HepG2 (cell line): ENCODE measurements around the gene WARS2. TPM values are rescaled to one million over a fixed set of nuclear protein-coding genes. Genes with fewer than 3 reads are reported as not detected.

ENCODE experiments used
- ATAC-seq: fragments of 200-7000 bp; cut with Tn5 transposase; 3 replicates; pipeline ENCODE4 v1.9.1; 2020; ENCODE audit warnings: mild to moderate bottlenecking, moderate library complexity
- BruUV-seq: library from RNA; stranded (reverse); fragments of 400-500 nt; replicated peaks from 2 replicates; lab custom pipeline; 2021; lab: Mats Ljungman, UMichigan
- CTCF ChIA-PET: fragments of 300-600 bp; formaldehyde crosslinking; extraction: SDS; loops from one replicate; lab custom pipeline; 2021; ENCODE audit warnings: low total read pairs, inconsistent platforms, low intra/inter-chr PET ratio; lab: Yijun Ruan, JAX
- POLR2A ChIA-PET: fragments of 350-600 bp; sonication (Branson Sonifier 250); formaldehyde crosslinking; loops from one replicate; lab custom pipeline; 2020; ENCODE audit warnings: antibody characterized with exemption, inconsistent platforms; lab: Yijun Ruan, JAX
- DNase-seq: peaks from one replicate; pipeline ENCODE4 v3.0.0-alpha.2; 2015; ENCODE audit warnings: low spot score
- FAIRE-seq: peaks from 3 replicates; lab custom pipeline; 2011; peaks lifted over from hg19 to GRCh38; lab: Jason Lieb, UNC
- H2AFZ ChIP-seq: one replicate; pipeline ENCODE4 v1.6.1; 2011; ENCODE audit warnings: low read length, inconsistent platforms
- H3K27ac ChIP-seq: fragments of 300-600 bp; 3 replicates; pipeline ENCODE4 v1.8.0; 2011; ENCODE audit warnings: mixed run types, mild to moderate bottlenecking, mixed read lengths, low read length, inconsistent platforms; ENCODE audit not compliant: insufficient read depth; ENCODE audit errors: extremely low read length
- H3K27me3 ChIP-seq, 2 experiments: fragments of 200-600 bp in 1 of 2; 2 replicates in 1 of 2; 3 replicates in 1 of 2; pipeline versions ENCODE4 v1.6.0 to v1.8.0; 2011; ENCODE audit warnings: low read length in 2 of 2, mild to moderate bottlenecking in 2 of 2, moderate library complexity in 2 of 2, inconsistent platforms in 1 of 2; ENCODE audit not compliant: insufficient read depth in 2 of 2, control insufficient read depth in 1 of 2
- H3K36me3 ChIP-seq, 2 experiments: fragments of 200-600 bp in 1 of 2; replicated peaks in 1 of 2; 2 replicates in 1 of 2; 3 replicates in 1 of 2; pipeline versions ENCODE4 v1.5.1 to v1.8.0; 2011; ENCODE audit warnings: low read length in 2 of 2, inconsistent platforms in 1 of 2; ENCODE audit not compliant: insufficient read depth in 2 of 2, control insufficient read depth in 1 of 2
- H3K4me1 ChIP-seq: 2 replicates; pipeline ENCODE4 v1.5.1; 2012; ENCODE audit warnings: low read length, inconsistent platforms; ENCODE audit not compliant: insufficient read depth
- H3K4me2 ChIP-seq: 2 replicates; pipeline ENCODE4 v1.6.0; 2011; ENCODE audit warnings: low read depth, low read length, inconsistent platforms
- H3K4me3 ChIP-seq, 3 experiments: fragments of 200-600 bp in 1 of 3; sonication (generic), shearing (Covaris generic) in 1 of 3; replicated peaks in 1 of 3; 2 replicates each; pipeline ENCODE4 v1.5.1; 2011 to 2016; ENCODE audit warnings: low read length in 3 of 3, inconsistent platforms in 2 of 3, low read depth in 2 of 3, mild to moderate bottlenecking in 2 of 3, control low read depth in 1 of 3, mixed read lengths in 1 of 3; ENCODE audit not compliant: insufficient read depth in 1 of 3
- H3K79me2 ChIP-seq: one replicate; pipeline ENCODE4 v1.6.1; 2011; ENCODE audit warnings: low read length, inconsistent platforms; ENCODE audit not compliant: insufficient read depth
- H3K9ac ChIP-seq: 2 replicates; pipeline ENCODE4 v1.6.0; 2011; ENCODE audit warnings: mild to moderate bottlenecking, low read depth, low read length, inconsistent platforms; ENCODE audit not compliant: insufficient read depth
- H3K9me3 ChIP-seq: 2 replicates; pipeline ENCODE4 v1.5.1; 2012; ENCODE audit warnings: mild to moderate bottlenecking, low read length
- H4K20me1 ChIP-seq: 2 replicates; pipeline ENCODE4 v1.6.0; 2011; ENCODE audit warnings: inconsistent platforms, mild to moderate bottlenecking, low read length, moderate library complexity; ENCODE audit not compliant: insufficient read depth
- KDM2A ChIP-seq: sonication (generic); formaldehyde crosslinking; IDR thresholded peaks from 2 replicates; pipeline ENCODE4 v1.4.0; 2020; ENCODE audit warnings: low read depth, missing genetic modification reagents, borderline replicate concordance
- MXD1 ChIP-seq: sonication (generic); formaldehyde crosslinking; IDR thresholded peaks from 2 replicates; pipeline ENCODE4 v1.4.0; 2020; ENCODE audit warnings: mild to moderate bottlenecking, missing genetic modification reagents
- MYC ChIP-seq: sonication (generic); formaldehyde crosslinking; IDR thresholded peaks from 2 replicates; pipeline ENCODE4 v1.9.0; 2021; ENCODE audit warnings: missing genetic modification reagents, borderline replicate concordance
- U2AF1 ChIP-seq: fragments of 200-400 bp; formaldehyde crosslinking; optimal IDR thresholded peaks from 2 replicates; pipeline ENCODE3; 2017; ENCODE audit warnings: mild to moderate bottlenecking, low read depth, low read length
- ZKSCAN8 ChIP-seq: IDR thresholded peaks from 2 replicates; pipeline ENCODE4 v1.6.1; 2016; ENCODE audit warnings: borderline replicate concordance, missing genetic modification reagents, missing compliant biosample characterization
- ZMYM2 ChIP-seq: sonication (generic); formaldehyde crosslinking; IDR thresholded peaks from 2 replicates; pipeline ENCODE4 v1.8.0; 2022; ENCODE audit warnings: mild to moderate bottlenecking, missing genetic modification reagents
- ZNF235 ChIP-seq: sonication (generic); formaldehyde crosslinking; IDR thresholded peaks from 2 replicates; pipeline ENCODE4 v1.8.1; 2023; ENCODE audit warnings: mild to moderate bottlenecking, missing genetic modification reagents, borderline replicate concordance
- ZNF335 ChIP-seq: sonication (generic); formaldehyde crosslinking; IDR thresholded peaks from 2 replicates; pipeline ENCODE4 v1.4.0; 2020; ENCODE audit warnings: missing genetic modification reagents
- ZNF687 ChIP-seq: sonication (generic); formaldehyde crosslinking; IDR thresholded peaks from 2 replicates; pipeline ENCODE4 v1.5.1; 2020; ENCODE audit warnings: mild to moderate bottlenecking, missing genetic modification reagents, moderate library complexity
- WGBS: methylation state at CpG from one replicate; pipeline ENCODE4 v1.1.6; 2017; ENCODE audit warnings: low lambda C conversion rate; 5-methylcytosine and 5-hydroxymethylcytosine counted together
- in situ Hi-C: cut with HindIII; loops from 2 replicates; pipeline ENCODE4 v1.10.0; 2017; ENCODE audit warnings: low pct_unique_long_range_greater_than_20kb; ENCODE audit not compliant: extremely low pct_ligation_motif_present
- intact Hi-C: fragments of 100-400 bp; cut with micrococcal nuclease; formaldehyde crosslinking; loops from one replicate; pipeline ENCODE4 v1.10.0; 2022; ENCODE audit not compliant: unreplicated experiment
- polyA plus RNA-seq, 8 experiments: library from polyadenylated mRNA; depleted of rRNA in 3 of 8; stranded (reverse) in 7 of 8; unstranded in 1 of 8; fragments of >200 nt; fragmentation: Illumina TruSeq in 4 of 8; extraction: Trizol in 4 of 8; gene quantifications; 2 replicates each; pipeline versions ENCODE4 v1.2.1 to v1.2.3, GENCODE V29; 2011 to 2016; ENCODE audit warnings: low read depth in 4 of 8, missing spikeins in 1 of 8, mixed read lengths in 1 of 8; ENCODE audit not compliant: insufficient read depth in 1 of 8
- total RNA-seq, 5 experiments: library from RNA; depleted of rRNA; stranded (reverse); fragments of >200 nt; fragmentation: Illumina TruSeq; extraction: Trizol; gene quantifications; 2 replicates each; pipeline ENCODE4 v1.2.3, GENCODE V29; 2016; ENCODE audit warnings: low read depth in 1 of 5
- TF ChIP-seq, protein P1 (sequence below): sonication (generic); formaldehyde crosslinking; IDR thresholded peaks from 2 replicates; pipeline ENCODE4 v1.5.0; 2020; ENCODE audit warnings: missing genetic modification reagents

Gene WARS2
- total and polyA plus RNA-seq, 2 of the 13 experiments (the other 11 are each of a cell fraction or from before 2014, with no cell fraction given) = 12.4 to 18.8 TPM

GRCh38 chr1:118992868-118993699 lies 147.4 kb downstream of the WARS2 start:
- DNase-seq (no peak), ATAC-seq (no peak)
- in situ Hi-C loops = no loop called here

More at GRCh38 chr1:118992868-118993699, 147.4 kb downstream of the WARS2 start:
- no peak for FAIRE-seq
- TF ChIP-seq ZMYM2 (CRISPR knock-in tag) (no peak), MXD1 (no peak), MYC (CRISPR knock-in tag) (no peak), ZNF687 (no peak), ZNF335 (CRISPR knock-in tag) (no peak), KDM2A (no peak), ZKSCAN8 (CRISPR knock-in tag) (no peak), ZNF235 (CRISPR knock-in tag) (no peak), U2AF1 (no peak)
- TF ChIP-seq, protein P1, sequence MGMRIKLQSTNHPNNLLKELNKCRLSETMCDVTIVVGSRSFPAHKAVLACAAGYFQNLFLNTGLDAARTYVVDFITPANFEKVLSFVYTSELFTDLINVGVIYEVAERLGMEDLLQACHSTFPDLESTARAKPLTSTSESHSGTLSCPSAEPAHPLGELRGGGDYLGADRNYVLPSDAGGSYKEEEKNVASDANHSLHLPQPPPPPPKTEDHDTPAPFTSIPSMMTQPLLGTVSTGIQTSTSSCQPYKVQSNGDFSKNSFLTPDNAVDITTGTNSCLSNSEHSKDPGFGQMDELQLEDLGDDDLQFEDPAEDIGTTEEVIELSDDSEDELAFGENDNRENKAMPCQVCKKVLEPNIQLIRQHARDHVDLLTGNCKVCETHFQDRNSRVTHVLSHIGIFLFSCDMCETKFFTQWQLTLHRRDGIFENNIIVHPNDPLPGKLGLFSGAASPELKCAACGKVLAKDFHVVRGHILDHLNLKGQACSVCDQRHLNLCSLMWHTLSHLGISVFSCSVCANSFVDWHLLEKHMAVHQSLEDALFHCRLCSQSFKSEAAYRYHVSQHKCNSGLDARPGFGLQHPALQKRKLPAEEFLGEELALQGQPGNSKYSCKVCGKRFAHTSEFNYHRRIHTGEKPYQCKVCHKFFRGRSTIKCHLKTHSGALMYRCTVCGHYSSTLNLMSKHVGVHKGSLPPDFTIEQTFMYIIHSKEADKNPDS (CRISPR knock-in tag) = no peak
- no TSS peak for BruUV-seq
- Histone ChIP-seq H3K4me3 (no peak overlapping the region), H3K36me3 (no peaks in the 10 kb centered on the region), H3K27me3 (no peaks in the 10 kb centered on the region; a peak in 1 of 5 replicates), H3K9ac (no peak overlapping the region), H3K4me1 (no peaks in the 10 kb centered on the region), H3K9me3 (no peaks in the 10 kb centered on the region), H4K20me1 (no peaks in the 10 kb centered on the region), H3K79me2 (no peaks in the 10 kb centered on the region), H3K27ac (no peak overlapping the region), H2AFZ (no peak overlapping the region), H3K4me2 (no peak overlapping the region)
- CTCF ChIA-PET = no interaction called here
- POLR2A ChIA-PET = no interaction called here
- intact Hi-C loops = no loop called here
- 87% methylated on average over 49 of the region's 53 CpGs for WGBS
